Skin of body (tissue), 1 donor: ENCODE data around the gene VGLL3. TPM values are rescaled to one million over a fixed set of nuclear protein-coding genes. Genes with fewer than 3 reads are reported as not detected.

Experiments used
- total RNA-seq: library from RNA; depleted of rRNA; stranded (reverse); fragments of >200 nt; gene quantifications from one replicate; pipeline ENCODE4 v1.2.3, GENCODE V29; 2014

Gene VGLL3
- total RNA-seq, 1 donor from 2014 or later: 53.1 TPM

Other genes starting within 250 kb of the VGLL3 start
- gene CHMP2B, start 236.2 kb upstream of the VGLL3 start, total RNA-seq: 40.0 TPM